ENCODE results near the gene LRRC2. TPM values are rescaled to one million over a fixed set of nuclear protein-coding genes. Genes with fewer than 3 reads are reported as not detected.

LRRC2 gene
- total and polyA plus RNA-seq, 8 donors, result 1.0 to 4.6 (median 1.8) TPM; not detected in 1

- H3K9me3 ChIP-seq, result peaks cover 0 to 6% (median 5%) of the 10 kb centered on the region in 4 donors
These were observed 4.2 kb downstream of the LRRC2 start for GRCh38 chr3:46561951-46562350.

GRCh38 chr3:46561511-46561910 lies 4.6 kb downstream of the LRRC2 start:
- WGBS, 5 donors, result 93 to 100% (median 96%) methylated on average over 2 of the region's 2 CpGs
- intact Hi-C loops (cut with DNase I; ENCODE audit: low total_unique reads), result no loop called here

More at GRCh38 chr3:46561951-46562350, 4.2 kb downstream of the LRRC2 start:
- H3K27ac ChIP-seq, result no peak overlapping the region
- TF ChIP-seq POLR2AphosphoS5 (IDR thresholded peaks at IDR 0.05) (no peak), POLR2A (IDR thresholded peaks at IDR 0.05) (no peak), CTCF (IDR thresholded peaks at IDR 0.05) (no peak), EP300 (IDR thresholded peaks at IDR 0.05) (no peak)
- H3K4me1 ChIP-seq, result peaks cover 0 to 43% (median 28%) of the 10 kb centered on the region in 4 donors
- WGBS, 5 donors, result 75 to 98% (median 95%) methylated on average over 1 of the region's 1 CpG; no CpG with 5 or more reads in 1 of the 5 donors
- H3K36me3 ChIP-seq, result no peaks in the 10 kb centered on the region
- DNase-seq, result no peak
- H3K4me3 ChIP-seq, result no peak overlapping the region
- intact Hi-C loops (cut with DNase I; ENCODE audit: low total_unique reads), result no loop called here
- peaks cover 0 to 18% (median 5%) of the 10 kb centered on the region in 3 donors for H3K27me3 ChIP-seq

GRCh38 chr3:46559091-46559704 lies 6.9 kb downstream of the LRRC2 start:
- H3K9me3 ChIP-seq, result peaks cover 0 to 6% (median 5%) of the 10 kb centered on the region in 4 donors
- no peak for DNase-seq
- H3K27ac ChIP-seq, result peak overlapping the region; percentile 26 to 80 (median 76)
- intact Hi-C loops (cut with DNase I; ENCODE audit: low total_unique reads), result loop anchor here (5.0 kb wide), 1 partner anchor 72 kb away; no protein-coding TSS in a partner anchor
- H3K4me1 ChIP-seq, result peaks cover 0 to 19% (median 10%) of the 10 kb centered on the region in 4 donors
- H3K36me3 ChIP-seq, result no peaks in the 10 kb centered on the region
- H3K4me3 ChIP-seq, result peak overlapping the region in 3 of 4 donors; percentile 38 to 47 (median 39)
- no peaks in the 10 kb centered on the region for H3K27me3 ChIP-seq
- TF ChIP-seq CTCF (IDR thresholded peaks at IDR 0.05), result no peak
- TF ChIP-seq EP300 (IDR thresholded peaks at IDR 0.05), result no peak
- TF ChIP-seq POLR2AphosphoS5 (IDR thresholded peaks at IDR 0.05), result no peak
- TF ChIP-seq POLR2A (IDR thresholded peaks at IDR 0.05), result no peak
- WGBS, 5 donors, result 28 to 51% (median 41%) methylated on average over 4 of the region's 4 CpGs

More at GRCh38 chr3:46561511-46561910, 4.6 kb downstream of the LRRC2 start:
- no peak overlapping the region for H3K4me3 ChIP-seq
- no peak for DNase-seq
- H3K36me3 ChIP-seq, result no peaks in the 10 kb centered on the region
- TF ChIP-seq POLR2AphosphoS5 (IDR thresholded peaks at IDR 0.05) (no peak), POLR2A (IDR thresholded peaks at IDR 0.05) (no peak), EP300 (IDR thresholded peaks at IDR 0.05) (no peak), CTCF (IDR thresholded peaks at IDR 0.05) (no peak)
- H3K27me3 ChIP-seq, result peaks cover 0 to 17% (median 5%) of the 10 kb centered on the region in 3 donors
- H3K9me3 ChIP-seq, result peaks cover 0 to 6% (median 5%) of the 10 kb centered on the region in 4 donors
- peaks cover 0 to 39% (median 26%) of the 10 kb centered on the region in 4 donors for H3K4me1 ChIP-seq
- no peak overlapping the region for H3K27ac ChIP-seq

GRCh38 chr3:46558184-46559043 lies 7.7 kb downstream of the LRRC2 start:
- Histone ChIP-seq H3K27ac (peak overlapping the region; percentile 52 to 80 (median 76)), H3K4me1 (peaks cover 0 to 19% (median 10%) of the 10 kb centered on the region in 4 donors), H3K9me3 (peaks cover 0 to 6% (median 5%) of the 10 kb centered on the region in 4 donors), H3K4me3 (peak overlapping the region; percentile 38 to 47 (median 42)), H3K27me3 (no peaks in the 10 kb centered on the region), H3K36me3 (no peaks in the 10 kb centered on the region)
- intact Hi-C loops (cut with DNase I; ENCODE audit: low total_unique reads), result loop anchor here (5.0 kb wide), 1 partner anchor 71 kb away; no protein-coding TSS in a partner anchor
- WGBS, 5 donors, result 9 to 20% (median 13%) methylated on average over 20 to 22 of the region's 22 CpGs
- TF ChIP-seq POLR2AphosphoS5 (IDR thresholded peaks at IDR 0.05) (peak; percentile 27 to 67 (median 42)), POLR2A (IDR thresholded peaks at IDR 0.05) (no peak), CTCF (IDR thresholded peaks at IDR 0.05) (peak in 5 of 7 experiments; percentile 36 to 93 (median 64))
- peak; percentile 94 to 95 for DNase-seq
